ENCODE results near the gene SHROOM2.
"Not testable (repeated sequence)": the region's sequence is repeated elsewhere in the genome, so short reads cannot be mapped to it uniquely, and the experiment has no call there.

SHROOM2 gene, protein sequence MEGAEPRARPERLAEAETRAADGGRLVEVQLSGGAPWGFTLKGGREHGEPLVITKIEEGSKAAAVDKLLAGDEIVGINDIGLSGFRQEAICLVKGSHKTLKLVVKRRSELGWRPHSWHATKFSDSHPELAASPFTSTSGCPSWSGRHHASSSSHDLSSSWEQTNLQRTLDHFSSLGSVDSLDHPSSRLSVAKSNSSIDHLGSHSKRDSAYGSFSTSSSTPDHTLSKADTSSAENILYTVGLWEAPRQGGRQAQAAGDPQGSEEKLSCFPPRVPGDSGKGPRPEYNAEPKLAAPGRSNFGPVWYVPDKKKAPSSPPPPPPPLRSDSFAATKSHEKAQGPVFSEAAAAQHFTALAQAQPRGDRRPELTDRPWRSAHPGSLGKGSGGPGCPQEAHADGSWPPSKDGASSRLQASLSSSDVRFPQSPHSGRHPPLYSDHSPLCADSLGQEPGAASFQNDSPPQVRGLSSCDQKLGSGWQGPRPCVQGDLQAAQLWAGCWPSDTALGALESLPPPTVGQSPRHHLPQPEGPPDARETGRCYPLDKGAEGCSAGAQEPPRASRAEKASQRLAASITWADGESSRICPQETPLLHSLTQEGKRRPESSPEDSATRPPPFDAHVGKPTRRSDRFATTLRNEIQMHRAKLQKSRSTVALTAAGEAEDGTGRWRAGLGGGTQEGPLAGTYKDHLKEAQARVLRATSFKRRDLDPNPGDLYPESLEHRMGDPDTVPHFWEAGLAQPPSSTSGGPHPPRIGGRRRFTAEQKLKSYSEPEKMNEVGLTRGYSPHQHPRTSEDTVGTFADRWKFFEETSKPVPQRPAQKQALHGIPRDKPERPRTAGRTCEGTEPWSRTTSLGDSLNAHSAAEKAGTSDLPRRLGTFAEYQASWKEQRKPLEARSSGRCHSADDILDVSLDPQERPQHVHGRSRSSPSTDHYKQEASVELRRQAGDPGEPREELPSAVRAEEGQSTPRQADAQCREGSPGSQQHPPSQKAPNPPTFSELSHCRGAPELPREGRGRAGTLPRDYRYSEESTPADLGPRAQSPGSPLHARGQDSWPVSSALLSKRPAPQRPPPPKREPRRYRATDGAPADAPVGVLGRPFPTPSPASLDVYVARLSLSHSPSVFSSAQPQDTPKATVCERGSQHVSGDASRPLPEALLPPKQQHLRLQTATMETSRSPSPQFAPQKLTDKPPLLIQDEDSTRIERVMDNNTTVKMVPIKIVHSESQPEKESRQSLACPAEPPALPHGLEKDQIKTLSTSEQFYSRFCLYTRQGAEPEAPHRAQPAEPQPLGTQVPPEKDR (N-terminal part only)

DNA sequence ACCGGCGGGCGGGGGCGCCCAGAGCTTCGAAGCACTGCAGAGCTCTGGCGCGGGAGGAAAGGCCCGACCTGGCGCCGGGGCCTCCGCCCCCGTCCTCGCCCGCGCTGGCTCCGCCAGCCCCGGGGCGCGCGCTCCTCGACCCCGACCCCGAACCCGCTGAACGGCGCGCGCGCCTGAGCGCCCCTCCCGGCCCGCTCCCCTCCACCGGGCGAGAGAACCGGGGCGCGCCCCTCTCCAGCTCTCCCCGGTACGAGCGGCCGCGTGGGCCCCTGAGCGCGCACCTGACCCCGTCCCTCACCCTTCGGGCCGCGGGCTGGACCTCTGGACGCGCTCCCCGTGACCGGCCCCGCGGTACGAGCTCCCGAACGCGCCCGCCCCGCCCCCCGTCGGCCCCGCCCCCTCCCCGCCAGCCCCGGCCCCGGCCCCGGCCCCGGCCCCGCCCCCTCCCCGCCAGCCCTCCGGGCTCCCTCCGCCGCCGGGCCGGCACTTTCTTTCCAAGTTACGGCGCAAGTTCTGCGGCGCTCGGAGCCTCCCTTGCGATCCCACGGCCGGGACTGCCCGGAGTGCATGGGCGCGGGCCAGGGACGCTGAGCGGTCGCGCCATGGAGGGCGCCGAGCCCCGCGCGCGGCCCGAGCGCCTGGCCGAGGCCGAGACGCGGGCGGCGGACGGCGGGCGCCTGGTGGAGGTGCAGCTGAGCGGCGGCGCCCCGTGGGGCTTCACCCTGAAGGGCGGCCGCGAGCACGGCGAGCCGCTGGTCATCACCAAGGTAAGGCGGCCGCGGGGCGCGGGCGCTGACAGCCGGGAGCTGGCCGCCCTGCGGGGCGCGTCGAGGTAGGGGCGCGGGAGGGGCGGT is at the start of gene SHROOM2:
Gene SHROOM2 (plus strand): TSS at position 486 of the 854 bp plus-strand sequence. CDS start 117 bp downstream, at position 603.
- no peak for DNase-seq (ENCODE audit: low read depth)

GRCh38 chrX:9737363-9737762 is 48.9 kb upstream of the SHROOM2 start:
- DNase-seq (ENCODE audit: low read depth): no peak

DNA sequence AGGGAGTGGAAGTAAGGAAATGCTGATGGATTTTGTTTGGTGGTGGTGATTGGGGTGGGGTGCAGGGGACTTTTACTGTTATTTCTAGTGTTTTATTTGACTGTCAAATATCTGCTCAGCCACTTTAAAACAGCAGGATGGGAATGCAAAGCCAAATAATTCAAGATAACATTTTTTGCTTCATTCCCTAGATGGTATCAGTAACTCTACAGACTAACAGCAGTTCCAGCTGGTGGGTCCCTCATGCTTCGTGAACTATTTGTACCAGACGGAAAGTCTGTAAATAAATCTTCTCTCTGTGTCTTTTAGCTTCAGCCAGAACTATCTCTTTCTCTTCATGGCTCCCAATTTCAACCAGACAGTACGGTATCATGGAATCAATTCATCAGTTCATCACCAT is 48.1 kb upstream of the SHROOM2 start:
- DNase-seq (ENCODE audit: low read depth): no peak

DNA sequence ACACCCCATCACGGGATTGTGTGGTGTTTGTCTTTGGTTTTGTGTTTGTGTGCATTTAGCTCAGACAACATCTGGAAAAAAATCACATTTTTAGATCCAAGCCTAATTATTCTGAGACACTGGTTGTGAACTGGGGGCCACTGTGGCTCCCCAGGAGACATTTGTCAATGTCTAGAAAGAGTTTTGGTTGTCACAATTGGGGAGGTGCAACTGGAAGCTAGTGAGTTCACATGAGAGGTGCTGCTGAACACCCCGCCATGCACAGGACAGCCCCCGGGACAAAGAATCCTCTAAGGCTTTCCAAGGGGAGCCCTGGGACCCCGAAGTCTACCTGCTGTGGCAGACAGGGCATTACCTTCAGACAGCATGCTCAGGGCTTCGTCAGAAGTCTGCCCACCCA is 47.1 kb upstream of the SHROOM2 start:
- DNase-seq (ENCODE audit: low read depth): no peak

GRCh38 chrX:9745417-9746115 is 40.7 kb upstream of the SHROOM2 start:
- DNase-seq (ENCODE audit: low read depth): no peak

GRCh38 chrX:9746148-9746888 is 39.9 kb upstream of the SHROOM2 start:
- no peak for DNase-seq (ENCODE audit: low read depth)

DNA sequence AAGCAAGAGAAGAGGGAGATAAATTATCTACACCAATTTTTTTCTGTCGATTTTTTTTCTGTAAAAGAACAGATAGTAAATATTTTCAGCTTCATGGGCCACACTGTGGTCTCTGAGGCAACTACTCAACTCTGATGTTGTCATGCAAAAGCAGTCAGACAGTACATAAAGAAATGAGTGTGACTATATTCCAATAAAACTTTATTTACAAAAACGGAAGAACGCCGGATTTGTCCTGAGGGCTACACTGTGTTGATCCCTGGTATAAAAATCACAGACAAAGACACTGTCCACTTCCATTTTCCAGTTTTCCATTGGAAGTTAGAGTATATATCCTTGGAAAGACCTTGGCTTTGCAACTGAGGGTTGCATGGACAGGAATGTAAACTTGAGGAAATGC is 38.6 kb upstream of the SHROOM2 start:
- no peak for DNase-seq (ENCODE audit: low read depth)

- DNase-seq (ENCODE audit: low read depth): no peak
Measured at GRCh38 chrX:9749146-9749692, 37.0 kb upstream of the SHROOM2 start.

DNA sequence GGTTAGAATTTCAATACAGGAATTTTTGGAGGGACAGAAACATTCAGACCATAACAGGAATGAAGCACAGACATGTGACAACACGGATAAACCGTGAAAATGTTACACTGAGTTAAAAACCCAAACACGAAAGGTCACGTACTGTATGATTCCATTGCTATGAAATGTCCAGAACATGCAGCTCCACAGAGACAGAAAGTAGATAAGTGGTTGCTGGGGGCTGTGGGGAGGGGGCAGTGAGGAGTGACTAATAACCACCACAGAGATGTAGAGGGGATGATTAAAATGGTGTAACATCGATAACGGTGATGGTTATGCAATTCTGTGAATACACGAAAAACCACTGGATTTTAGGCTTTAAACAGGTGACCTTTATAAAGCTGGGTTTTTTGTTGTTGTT is 28.9 kb upstream of the SHROOM2 start:
- no peak for DNase-seq (ENCODE audit: low read depth)

GRCh38 chrX:9758021-9758638 is 28.1 kb upstream of the SHROOM2 start:
- DNase-seq (ENCODE audit: low read depth): no peak

DNA sequence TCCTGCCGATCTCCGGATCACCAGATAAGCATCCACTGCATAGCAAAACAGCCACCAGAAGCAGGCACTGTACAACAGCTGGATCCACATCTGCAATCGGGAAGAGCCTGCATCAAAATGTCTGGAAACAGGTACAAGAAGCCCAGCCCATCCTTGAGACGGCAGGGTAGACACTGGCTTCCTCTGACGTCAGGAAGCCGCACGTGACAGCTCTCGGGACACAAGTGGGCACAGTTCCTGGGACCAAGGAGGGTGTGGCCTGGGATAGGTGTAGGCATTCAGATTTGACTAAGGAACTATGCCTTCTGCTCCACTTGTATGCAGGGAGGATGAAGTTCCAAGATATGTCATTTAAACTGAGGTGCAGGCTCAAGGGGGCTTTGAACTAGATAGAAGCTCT is 26.9 kb upstream of the SHROOM2 start:
- no peak for DNase-seq (ENCODE audit: low read depth)

- no peak for DNase-seq (ENCODE audit: low read depth)
Measured at GRCh38 chrX:9765072-9765736, 21.0 kb upstream of the SHROOM2 start.

DNA sequence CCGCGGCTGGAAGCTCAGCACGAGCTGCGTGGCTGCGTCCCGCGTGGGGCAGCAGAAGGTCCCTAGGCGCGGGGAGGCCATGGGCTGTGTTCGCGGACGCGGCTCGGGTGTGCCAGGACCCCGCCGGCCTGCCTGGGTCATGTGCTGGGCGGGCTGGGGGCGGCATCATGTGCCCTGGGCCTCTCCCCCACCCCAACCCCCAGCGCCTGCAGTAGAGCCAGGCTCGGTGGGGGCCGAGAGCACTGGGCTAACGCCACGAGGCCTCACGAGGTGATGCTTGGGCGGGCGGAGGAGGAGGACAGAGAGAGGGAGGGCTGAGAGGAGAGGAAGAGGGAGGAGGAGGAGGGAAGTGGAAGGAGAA is 20.5 kb upstream of the SHROOM2 start, which contains the start of gene GPR143:
Gene GPR143 (minus strand): TSS at position 111 of the 361 bp plus-strand sequence. CDS start 30 bp downstream, at position 81.
- DNase-seq (ENCODE audit: low read depth): no peak

DNA sequence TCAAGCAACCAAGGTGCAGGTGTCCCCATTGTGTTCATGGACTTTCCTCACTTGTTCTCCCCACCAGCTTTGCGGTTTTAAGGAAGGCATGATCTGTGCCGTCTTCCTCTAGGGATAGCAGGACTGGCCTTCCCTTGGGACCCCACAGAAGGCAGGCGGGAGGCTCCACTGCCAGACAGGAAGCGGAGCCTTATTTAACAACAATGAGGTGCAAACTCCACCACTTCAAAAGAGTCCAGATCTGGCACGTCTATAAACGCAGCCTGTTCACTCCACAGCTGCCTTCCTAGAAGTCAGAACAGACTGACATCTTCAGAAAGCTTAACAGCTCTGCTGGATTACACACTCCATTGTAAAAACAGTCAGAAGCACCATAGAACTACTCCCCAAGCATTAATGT is 18.9 kb upstream of the SHROOM2 start:
- no peak for DNase-seq (ENCODE audit: low read depth)

DNA sequence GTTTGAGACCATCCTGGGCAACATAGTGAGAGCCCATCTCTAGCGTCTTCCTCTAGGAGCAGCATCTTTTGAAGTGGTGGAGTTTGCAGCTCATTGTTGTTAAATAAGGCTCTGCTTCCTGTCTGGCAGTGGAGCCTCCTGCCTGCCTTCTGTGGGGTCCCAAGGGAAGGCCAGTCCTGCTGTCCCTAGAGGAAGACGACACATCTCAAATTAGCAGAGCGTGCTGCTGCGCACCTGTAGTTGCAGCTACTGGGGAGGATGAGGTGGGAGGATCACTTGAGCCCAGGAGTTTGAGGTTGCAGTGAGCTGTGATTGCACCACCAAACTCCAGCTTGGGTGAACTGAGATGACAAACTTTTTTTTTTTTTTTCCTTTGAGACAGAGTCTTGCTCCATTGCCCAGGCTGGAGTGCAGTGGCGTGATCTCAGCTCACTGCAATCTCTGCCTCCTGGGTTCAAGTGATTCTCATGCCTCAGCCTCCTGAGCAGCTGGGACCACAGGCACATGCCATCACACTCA is 17.8 kb upstream of the SHROOM2 start:
- DNase-seq (ENCODE audit: low read depth): not testable (repeated sequence)

- no peak for DNase-seq (ENCODE audit: low read depth)
Measured at GRCh38 chrX:9770319-9770718, 15.9 kb upstream of the SHROOM2 start.

DNA sequence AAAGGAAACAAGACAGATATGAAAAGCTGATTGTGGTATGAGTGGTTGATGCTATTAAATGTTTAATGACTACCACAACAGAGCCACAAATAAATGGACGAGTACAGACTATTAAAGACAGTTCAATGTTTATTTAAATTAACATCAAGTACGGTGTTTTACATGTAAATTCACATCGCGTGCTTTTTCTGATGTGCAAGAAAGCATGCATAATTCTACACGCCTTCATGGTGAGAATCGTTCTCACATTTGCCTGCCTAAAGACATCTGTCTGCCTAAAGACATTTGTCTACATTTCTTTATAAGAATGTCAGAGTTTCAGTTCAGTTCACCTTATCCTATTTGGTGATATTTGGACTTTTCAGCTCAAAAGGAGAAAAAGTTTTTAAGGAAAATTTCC is 13.3 kb upstream of the SHROOM2 start:
- no peak for DNase-seq (ENCODE audit: low read depth)

DNA sequence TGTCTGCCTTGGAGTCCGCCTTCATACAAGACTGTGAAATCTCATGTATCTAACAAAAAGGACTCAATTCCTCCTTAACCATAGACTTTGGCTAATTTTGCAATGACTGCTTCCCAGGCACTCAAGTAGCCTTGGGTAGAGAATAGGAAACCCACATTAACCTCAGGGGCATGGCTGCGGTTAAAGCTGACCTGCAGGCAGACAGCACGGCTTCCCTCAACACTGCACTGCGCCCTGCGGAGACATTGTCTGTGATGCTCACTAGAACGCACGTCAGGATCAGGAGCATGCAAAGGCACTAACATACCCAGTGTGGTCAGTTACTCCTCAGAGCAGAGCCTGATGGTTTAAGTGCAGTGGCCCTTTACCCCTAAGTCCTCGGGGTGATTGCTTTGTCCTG is 10.3 kb upstream of the SHROOM2 start:
- DNase-seq (ENCODE audit: low read depth): no peak
